GM12878 (cell line): ENCODE data around the gene CELSR1. TPM values are rescaled to one million over a fixed set of nuclear protein-coding genes. Genes with fewer than 3 reads are reported as not detected.

Experiments used
- ATAC-seq: fragments of 200-7000 bp; cut with Tn5 transposase; 3 replicates; pipeline ENCODE4 v1.9.1; 2020; ENCODE audit warnings: mild to moderate bottlenecking, moderate library complexity
- BruUV-seq: library from RNA; stranded (reverse); fragments of 400-500 nt; replicated peaks from 2 replicates; lab custom pipeline; 2021; lab: Mats Ljungman, UMichigan
- CTCF ChIA-PET: fragments of 300-600 bp; sonication (Branson Sonifier 250); formaldehyde crosslinking; extraction: SDS; loops from one replicate; lab custom pipeline; 2021; ENCODE audit warnings: inconsistent platforms; lab: Yijun Ruan, JAX
- POLR2A ChIA-PET: fragments of 350-600 bp; formaldehyde crosslinking; extraction: SDS; loops from one replicate; lab custom pipeline; 2021; ENCODE audit warnings: inconsistent platforms; lab: Charles Lee
- RAD21 ChIA-PET: fragments of 300-600 bp; sonication (Branson Sonifier 250); formaldehyde crosslinking; loops from one replicate; lab custom pipeline; 2023; ENCODE audit warnings: antibody characterized with exemption; ENCODE audit not compliant: unreplicated experiment; lab: Charles Lee
- SMC1A ChIA-PET: fragments of 300-600 bp; sonication (Branson Sonifier 250); formaldehyde crosslinking; loops from one replicate; lab custom pipeline; 2023; ENCODE audit not compliant: unreplicated experiment, uncharacterized antibody; lab: Charles Lee
- DNase-seq: peaks from one replicate; pipeline ENCODE4 v3.0.0-alpha.2; 2011; ENCODE audit warnings: low read depth, low spot score
- FAIRE-seq: peaks from 3 replicates; lab custom pipeline; 2011; peaks lifted over from hg19 to GRCh38; lab: Jason Lieb, UNC
- H2AFZ ChIP-seq: 2 replicates; pipeline ENCODE4 v1.6.0; 2011; ENCODE audit warnings: low read depth, low read length, control low read depth; ENCODE audit not compliant: control insufficient read depth
- H3K27ac ChIP-seq: 2 replicates; pipeline ENCODE4 v1.5.1; 2011; ENCODE audit warnings: control low read depth; ENCODE audit not compliant: control insufficient read depth, insufficient read depth
- H3K27me3 ChIP-seq, 2 experiments: replicated peaks in 1 of 2; 2 replicates each; pipeline versions ENCODE4 v1.6.0 to v1.6.1; 2011; ENCODE audit warnings: low read length in 1 of 2; ENCODE audit not compliant: control insufficient read depth in 2 of 2, insufficient read depth in 2 of 2
- H3K36me3 ChIP-seq, 2 experiments: 2 replicates each; pipeline ENCODE4 v1.5.1; 2011; ENCODE audit warnings: low read length in 1 of 2; ENCODE audit not compliant: control insufficient read depth in 2 of 2, insufficient read depth in 2 of 2
- H3K4me1 ChIP-seq: 2 replicates; pipeline ENCODE4 v1.6.1; 2011; ENCODE audit warnings: mild to moderate bottlenecking, low read length, moderate library complexity, mixed read lengths; ENCODE audit not compliant: control insufficient read depth, insufficient read depth
- H3K4me2 ChIP-seq: 2 replicates; pipeline ENCODE4 v1.6.0; 2011; ENCODE audit warnings: control low read depth; ENCODE audit not compliant: control insufficient read depth, insufficient read depth
- H3K4me3 ChIP-seq: fragments of 200-600 bp; sonication (generic); 2 replicates; pipeline ENCODE4 v1.5.1; 2016
- H3K79me2 ChIP-seq: 2 replicates; pipeline ENCODE4 v1.6.0; 2011; ENCODE audit warnings: low read length; ENCODE audit not compliant: control insufficient read depth, insufficient read depth
- H3K9ac ChIP-seq: 2 replicates; pipeline ENCODE4 v1.8.0; 2011; ENCODE audit warnings: low read length, control low read depth, mixed read lengths; ENCODE audit not compliant: control insufficient read depth, insufficient read depth
- H3K9me3 ChIP-seq: replicated peaks from 3 replicates; pipeline ENCODE4 v1.5.1; 2011; ENCODE audit warnings: mild to moderate bottlenecking, low read length; ENCODE audit not compliant: control insufficient read depth, insufficient read depth
- H4K20me1 ChIP-seq: 2 replicates; pipeline ENCODE4 v1.6.0; 2011; ENCODE audit not compliant: control insufficient read depth, insufficient read depth
- BACH1 ChIP-seq: fragments of 450-650 bp; IDR thresholded peaks from 2 replicates; pipeline ENCODE4 v1.6.1; 2017; ENCODE audit warnings: mild to moderate bottlenecking, borderline replicate concordance
- CBX3 ChIP-seq: fragments of 200-600 bp; sonication (generic); IDR thresholded peaks from 2 replicates; pipeline ENCODE4 v1.6.1; 2016; ENCODE audit warnings: low read depth, borderline replicate concordance
- MEF2A ChIP-seq: IDR thresholded peaks from 2 replicates; pipeline ENCODE4 v1.6.1; 2011; ENCODE audit warnings: low read depth, mild to moderate bottlenecking, low read length, moderate library complexity; ENCODE audit not compliant: insufficient read depth
- NFYB ChIP-seq: IDR thresholded peaks from 2 replicates; pipeline ENCODE4 v1.6.1; 2011; ENCODE audit warnings: low read depth, mild to moderate bottlenecking, low read length, improper control_type of control experiment, moderate library complexity; ENCODE audit not compliant: insufficient read depth
- NR2C2 ChIP-seq: IDR thresholded peaks from 2 replicates; pipeline ENCODE4 v1.6.1; 2011; ENCODE audit warnings: borderline replicate concordance, low read depth; ENCODE audit not compliant: control insufficient read depth, insufficient read length
- NRF1 ChIP-seq: conservative IDR thresholded peaks from 2 replicates; pipeline ENCODE4 v1.6.1; 2011; ENCODE audit warnings: mild to moderate bottlenecking, low read depth, low read length, improper control_type of control experiment
- RB1 ChIP-seq: fragments of 450-650 bp; formaldehyde crosslinking; IDR thresholded peaks from 2 replicates; pipeline ENCODE4 v1.6.1; 2017; ENCODE audit warnings: mild to moderate bottlenecking, borderline replicate concordance
- RELA ChIP-seq: fragments of 450-650 bp; IDR thresholded peaks from 2 replicates; pipeline ENCODE4 v1.8.0; 2014; ENCODE audit warnings: borderline replicate concordance; ENCODE audit not compliant: partially characterized antibody
- SMAD5 ChIP-seq: IDR thresholded peaks from 2 replicates; pipeline ENCODE4 v1.6.1; 2016; ENCODE audit warnings: antibody characterized with exemption, low read depth
- SRF ChIP-seq, 2 experiments: IDR thresholded peaks; 2 replicates each; pipeline ENCODE4 v1.6.1; 2011; ENCODE audit warnings: low read depth in 2 of 2, low read length in 2 of 2, mild to moderate bottlenecking in 1 of 2, moderate library complexity in 1 of 2
- SUZ12 ChIP-seq: fragments of 200-600 bp; sonication (generic); IDR thresholded peaks from one replicate; pipeline ENCODE4 v1.6.1; 2018; ENCODE audit warnings: antibody characterized with exemption, mild to moderate bottlenecking; ENCODE audit not compliant: unreplicated experiment
- TBL1XR1 ChIP-seq: IDR thresholded peaks from 2 replicates; pipeline ENCODE4 v1.6.1; 2012; ENCODE audit warnings: low read depth, low read length, improper control_type of control experiment
- ZBED1 ChIP-seq: IDR thresholded peaks from 2 replicates; pipeline ENCODE4 v1.6.1; 2016; ENCODE audit warnings: borderline replicate concordance
- WGBS: methylation state at CpG from one replicate; pipeline ENCODE4 v1.1.6; 2016; ENCODE audit warnings: low lambda C conversion rate; ENCODE audit not compliant: insufficient replicate concordance, insufficient coverage; ENCODE audit errors: missing lambda C conversion rate; 5-methylcytosine and 5-hydroxymethylcytosine counted together
- in situ Hi-C: fragments of 300-500 bp; cut with MboI; formaldehyde crosslinking; loops from 9 replicates; pipeline ENCODE4 v1.14.3; 2018; ENCODE audit warnings: mixed read lengths
- intact Hi-C: fragments of 100-400 bp; cut with micrococcal nuclease; formaldehyde crosslinking; loops from one replicate; pipeline ENCODE4 v1.14.2; 2022; ENCODE audit not compliant: unreplicated experiment
- polyA plus RNA-seq, 11 experiments: library from polyadenylated mRNA; depleted of rRNA in 4 of 11; unstranded in 6 of 11; stranded (reverse) in 5 of 11; fragments of >200 nt; fragmentation: Nextera tagmentation in 4 of 11; fragmentation: Illumina TruSeq in 1 of 11; extraction: Ambion mirVana in 4 of 11; extraction: Trizol in 1 of 11; gene quantifications; 1 replicate in 1 of 11; 2 replicates in 10 of 11; pipeline versions ENCODE4 v1.2.1 to v1.2.3, GENCODE V29; 2011 to 2016; ENCODE audit warnings: inconsistent platforms in 2 of 11, missing spikeins in 2 of 11, low read depth in 1 of 11
- total RNA-seq, 4 experiments: library from RNA; depleted of rRNA in 3 of 4; stranded (reverse); fragments of >200 nt in 3 of 4; fragmentation: Illumina TruSeq in 1 of 4; extraction: Trizol in 1 of 4; gene quantifications; 2 replicates each; pipeline versions ENCODE4 v1.2.1 to v1.2.3, GENCODE V29; 2013 to 2021
- TF ChIP-seq, protein P1 (sequence below): fragments of 450-650 bp; formaldehyde crosslinking; IDR thresholded peaks from 2 replicates; pipeline ENCODE4 v1.4.0; 2022; ENCODE audit warnings: mild to moderate bottlenecking, moderate library complexity
- TF ChIP-seq, protein P2 (sequence below): IDR thresholded peaks from 2 replicates; pipeline ENCODE4 v1.6.1; 2012; ENCODE audit warnings: mild to moderate bottlenecking, low read depth, low read length
- TF ChIP-seq, protein P3 (sequence below): IDR thresholded peaks from 2 replicates; pipeline ENCODE4 v1.6.1; 2011; ENCODE audit warnings: low read depth, low read length, improper control_type of control experiment, borderline replicate concordance

The CELSR1 gene
- total and polyA plus RNA-seq, 10 of the 15 experiments (the other 5 are each of a cell fraction or from before 2014, with no cell fraction given) = 0.05 to 1.7 (median 0.35) TPM; not detected in 2

DNA sequence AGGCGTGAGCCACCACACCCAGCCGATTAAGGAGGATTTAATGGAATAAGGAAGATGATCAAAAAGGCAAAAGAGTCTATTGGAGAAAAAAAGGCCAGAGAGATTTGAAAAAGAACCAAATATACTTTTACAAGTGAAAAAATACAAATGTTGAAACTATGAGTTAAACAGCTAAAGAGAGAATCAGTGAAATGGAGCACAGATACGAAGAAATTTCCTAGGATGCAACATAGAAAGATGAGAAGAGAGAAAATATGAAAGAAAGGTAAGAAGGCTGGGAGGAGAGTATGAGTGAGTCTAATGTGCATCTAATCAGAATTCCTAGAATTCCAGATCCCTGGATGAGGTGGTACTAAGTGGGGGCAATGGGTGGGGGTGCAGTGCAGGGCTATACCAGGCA is 19.4 kb upstream of the CELSR1 start:
- Histone ChIP-seq H2AFZ (no peak overlapping the region), H3K27me3 (no peaks in the 10 kb centered on the region; a peak in 1 of 4 replicates), H3K36me3 (no peaks in the 10 kb centered on the region), H3K9me3 (peaks cover 3% of the 10 kb centered on the region; the same call in 1 of the 3 replicates), H4K20me1 (no peaks in the 10 kb centered on the region), H3K4me2 (no peak overlapping the region), H3K4me3 (no peak overlapping the region), H3K9ac (no peak overlapping the region), H3K4me1 (0 out of 2 replicates have a peak, but pooled peaks cover 3% of the 10 kb centered on the region), H3K27ac (no peak overlapping the region), H3K79me2 (no peaks in the 10 kb centered on the region)
- DNase-seq (no peak), FAIRE-seq (no peak), ATAC-seq (no peak)
- ChIA-PET POLR2A (no interaction called here), SMC1A (no interaction called here), CTCF (no interaction called here), RAD21 (no interaction called here)
- intact Hi-C loops = no loop called here
- WGBS = 69% methylated on average over 3 of the region's 3 CpGs
- TF ChIP-seq NFYB = no peak
- no peak for TF ChIP-seq TBL1XR1
- no peak for TF ChIP-seq SRF (IDR thresholded peaks at IDR 0.05; ENCODE audit: low read depth in 2 of 2, low read length in 2 of 2)
- TF ChIP-seq SUZ12 = no peak
- TF ChIP-seq, protein P1, sequence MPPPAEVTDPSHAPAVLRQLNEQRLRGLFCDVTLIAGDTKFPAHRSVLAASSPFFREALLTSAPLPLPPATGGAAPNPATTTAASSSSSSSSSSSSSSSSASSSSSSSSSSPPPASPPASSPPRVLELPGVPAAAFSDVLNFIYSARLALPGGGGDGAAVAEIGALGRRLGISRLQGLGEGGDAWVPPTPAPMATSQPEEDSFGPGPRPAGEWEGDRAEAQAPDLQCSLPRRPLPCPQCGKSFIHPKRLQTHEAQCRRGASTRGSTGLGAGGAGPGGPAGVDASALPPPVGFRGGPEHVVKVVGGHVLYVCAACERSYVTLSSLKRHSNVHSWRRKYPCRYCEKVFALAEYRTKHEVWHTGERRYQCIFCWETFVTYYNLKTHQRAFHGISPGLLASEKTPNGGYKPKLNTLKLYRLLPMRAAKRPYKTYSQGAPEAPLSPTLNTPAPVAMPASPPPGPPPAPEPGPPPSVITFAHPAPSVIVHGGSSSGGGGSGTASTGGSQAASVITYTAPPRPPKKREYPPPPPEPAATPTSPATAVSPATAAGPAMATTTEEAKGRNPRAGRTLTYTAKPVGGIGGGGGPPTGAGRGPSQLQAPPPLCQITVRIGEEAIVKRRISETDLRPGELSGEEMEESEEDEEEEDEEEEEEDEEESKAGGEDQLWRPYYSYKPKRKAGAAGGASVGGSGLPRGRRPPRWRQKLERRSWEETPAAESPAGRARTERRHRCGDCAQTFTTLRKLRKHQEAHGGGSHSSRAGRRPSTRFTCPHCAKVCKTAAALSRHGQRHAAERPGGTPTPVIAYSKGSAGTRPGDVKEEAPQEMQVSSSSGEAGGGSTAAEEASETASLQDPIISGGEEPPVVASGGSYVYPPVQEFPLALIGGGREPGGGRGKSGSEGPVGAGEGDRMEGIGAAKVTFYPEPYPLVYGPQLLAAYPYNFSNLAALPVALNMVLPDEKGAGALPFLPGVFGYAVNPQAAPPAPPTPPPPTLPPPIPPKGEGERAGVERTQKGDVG = no peak
- no peak for TF ChIP-seq MEF2A
- no peak for TF ChIP-seq SMAD5
- no peak for TF ChIP-seq RELA
- TF ChIP-seq ZBED1 = no peak
- TF ChIP-seq, protein P2, sequence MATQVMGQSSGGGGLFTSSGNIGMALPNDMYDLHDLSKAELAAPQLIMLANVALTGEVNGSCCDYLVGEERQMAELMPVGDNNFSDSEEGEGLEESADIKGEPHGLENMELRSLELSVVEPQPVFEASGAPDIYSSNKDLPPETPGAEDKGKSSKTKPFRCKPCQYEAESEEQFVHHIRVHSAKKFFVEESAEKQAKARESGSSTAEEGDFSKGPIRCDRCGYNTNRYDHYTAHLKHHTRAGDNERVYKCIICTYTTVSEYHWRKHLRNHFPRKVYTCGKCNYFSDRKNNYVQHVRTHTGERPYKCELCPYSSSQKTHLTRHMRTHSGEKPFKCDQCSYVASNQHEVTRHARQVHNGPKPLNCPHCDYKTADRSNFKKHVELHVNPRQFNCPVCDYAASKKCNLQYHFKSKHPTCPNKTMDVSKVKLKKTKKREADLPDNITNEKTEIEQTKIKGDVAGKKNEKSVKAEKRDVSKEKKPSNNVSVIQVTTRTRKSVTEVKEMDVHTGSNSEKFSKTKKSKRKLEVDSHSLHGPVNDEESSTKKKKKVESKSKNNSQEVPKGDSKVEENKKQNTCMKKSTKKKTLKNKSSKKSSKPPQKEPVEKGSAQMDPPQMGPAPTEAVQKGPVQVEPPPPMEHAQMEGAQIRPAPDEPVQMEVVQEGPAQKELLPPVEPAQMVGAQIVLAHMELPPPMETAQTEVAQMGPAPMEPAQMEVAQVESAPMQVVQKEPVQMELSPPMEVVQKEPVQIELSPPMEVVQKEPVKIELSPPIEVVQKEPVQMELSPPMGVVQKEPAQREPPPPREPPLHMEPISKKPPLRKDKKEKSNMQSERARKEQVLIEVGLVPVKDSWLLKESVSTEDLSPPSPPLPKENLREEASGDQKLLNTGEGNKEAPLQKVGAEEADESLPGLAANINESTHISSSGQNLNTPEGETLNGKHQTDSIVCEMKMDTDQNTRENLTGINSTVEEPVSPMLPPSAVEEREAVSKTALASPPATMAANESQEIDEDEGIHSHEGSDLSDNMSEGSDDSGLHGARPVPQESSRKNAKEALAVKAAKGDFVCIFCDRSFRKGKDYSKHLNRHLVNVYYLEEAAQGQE = no peak
- TF ChIP-seq, protein P3, sequence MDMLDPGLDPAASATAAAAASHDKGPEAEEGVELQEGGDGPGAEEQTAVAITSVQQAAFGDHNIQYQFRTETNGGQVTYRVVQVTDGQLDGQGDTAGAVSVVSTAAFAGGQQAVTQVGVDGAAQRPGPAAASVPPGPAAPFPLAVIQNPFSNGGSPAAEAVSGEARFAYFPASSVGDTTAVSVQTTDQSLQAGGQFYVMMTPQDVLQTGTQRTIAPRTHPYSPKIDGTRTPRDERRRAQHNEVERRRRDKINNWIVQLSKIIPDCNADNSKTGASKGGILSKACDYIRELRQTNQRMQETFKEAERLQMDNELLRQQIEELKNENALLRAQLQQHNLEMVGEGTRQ = no peak
- no peak for TF ChIP-seq NRF1
- no peak for TF ChIP-seq NR2C2
- no peak for TF ChIP-seq RB1
- no peak for TF ChIP-seq BACH1
- no peak for TF ChIP-seq CBX3
- in situ Hi-C loops = loop anchor here (25.0 kb wide), 1 partner anchor 1931 kb away; a partner anchor contains a TSS
- BruUV-seq = no TSS peak
